Right lung (tissue), 5 donors: ENCODE results near the gene FILIP1. TPM values are rescaled to one million over a fixed set of nuclear protein-coding genes. Genes with fewer than 3 reads are reported as not detected.
A peak's percentile ranks its signal among the peaks of the same experiment; 100 is the strongest.
"Not testable (repeated sequence)": the region's sequence is repeated elsewhere in the genome, so short reads cannot be mapped to it uniquely, and the experiment has no call there.

Experiments
- DNase-seq, 2 donors: peaks; one replicate each; pipeline ENCODE4 v3.0.0-alpha.2; 2013
- polyA plus RNA-seq, 5 donors: library from polyadenylated mRNA; unstranded; fragments of 120-200 nt; gene quantifications; one replicate each; pipeline versions ENCODE4 v1.2.1 to v1.2.3, GENCODE V29; 2013; ENCODE audit warnings: inconsistent platforms in 1 of 5, low replicate concordance in 1 of 5; ENCODE audit not compliant: insufficient read length in 5 of 5, insufficient read depth in 1 of 5

The FILIP1 gene
- polyA plus RNA-seq, 5 donors, result 20.2 to 45.3 (median 37.6) TPM

DNA sequence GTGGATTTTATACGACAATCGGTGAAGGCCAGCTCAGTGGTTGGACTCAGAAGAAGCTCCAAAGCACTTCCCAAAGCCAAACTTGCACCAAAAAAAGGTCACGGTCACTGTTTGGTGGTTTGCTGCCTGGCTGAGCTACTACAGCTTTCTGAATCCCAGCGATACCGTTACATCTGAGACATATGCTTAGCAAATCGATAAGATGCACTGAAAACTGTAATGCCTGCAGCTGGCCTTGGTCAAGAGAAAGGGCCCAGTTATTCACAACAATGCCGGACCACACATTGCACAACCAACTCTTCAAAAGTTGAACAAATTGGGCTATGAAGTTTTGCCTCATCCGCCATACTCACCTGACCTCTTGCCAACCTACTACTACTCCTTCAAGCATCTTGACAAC lies 70.2 kb downstream of the FILIP1 start:
- no peak for DNase-seq

- peak; percentile 30 to 40 for DNase-seq
Observed at GRCh38 chr6:75422024-75422639, 71.5 kb downstream of the FILIP1 start.

- DNase-seq, result no peak
Observed at GRCh38 chr6:75421316-75422023, 72.1 kb downstream of the FILIP1 start.

DNA sequence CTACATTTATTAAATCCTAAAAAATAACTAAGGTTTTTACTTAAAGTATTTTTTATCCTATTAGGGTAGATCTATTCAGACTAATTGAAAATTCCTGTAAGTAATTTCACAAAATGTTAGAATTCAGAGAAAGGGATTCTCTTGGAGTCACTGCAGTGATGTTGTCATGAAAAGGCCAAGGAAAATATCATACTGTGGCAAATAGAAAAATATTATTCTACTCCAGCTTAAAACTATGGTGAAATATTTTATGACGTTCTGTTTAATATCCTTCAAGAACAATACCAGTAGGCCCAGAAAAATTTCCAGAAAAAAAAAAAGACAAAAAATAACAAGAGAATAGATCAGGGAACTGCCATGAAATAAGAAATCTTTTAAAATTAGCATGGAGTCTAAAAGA lies 73.6 kb downstream of the FILIP1 start:
- no peak for DNase-seq

- DNase-seq, result no peak
Observed at GRCh38 chr6:75419416-75419815, 74.2 kb downstream of the FILIP1 start.

DNA sequence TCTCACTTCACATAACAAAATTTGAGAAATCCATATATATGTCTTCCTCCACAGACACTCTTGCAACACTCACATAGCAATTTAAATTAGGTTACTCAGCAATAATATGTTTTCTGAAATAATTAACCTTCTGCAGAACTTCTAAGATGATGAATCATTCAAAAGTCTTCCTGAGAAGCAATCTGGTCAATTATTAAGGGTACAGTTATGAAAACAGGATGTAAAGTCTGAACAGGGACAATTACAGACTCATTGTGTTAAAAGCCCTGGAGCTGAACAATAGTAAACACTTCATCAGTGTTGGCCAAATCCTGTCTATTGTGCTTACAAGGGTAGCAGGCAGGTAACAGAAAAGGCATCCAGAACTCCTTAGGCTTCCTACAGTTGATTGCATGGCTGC lies 75.4 kb downstream of the FILIP1 start:
- no peak for DNase-seq

GRCh38 chr6:75416443-75416842 lies 77.2 kb downstream of the FILIP1 start:
- no peak for DNase-seq

DNA sequence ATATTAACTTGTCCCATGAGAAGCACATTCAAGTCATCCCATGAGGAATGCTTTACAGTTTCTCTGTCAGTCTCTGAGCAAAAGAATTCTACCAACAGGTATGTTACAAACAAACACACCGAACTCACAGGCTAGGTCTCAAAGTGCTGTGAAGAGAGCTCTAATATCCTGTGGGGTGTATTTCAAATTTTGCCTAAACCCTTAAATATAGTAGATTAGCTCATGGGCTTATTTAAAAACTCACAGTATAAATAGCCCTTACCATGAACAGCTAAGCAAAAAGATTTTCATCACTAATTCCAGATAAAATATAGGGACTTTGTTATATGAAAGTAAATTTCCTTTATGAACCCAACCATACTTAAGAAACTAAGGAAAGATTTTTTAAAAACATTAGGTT lies 77.8 kb downstream of the FILIP1 start:
- no peak for DNase-seq

- DNase-seq, result no peak
Observed at GRCh38 chr6:75414445-75415021, 79.1 kb downstream of the FILIP1 start.

GRCh38 chr6:75412969-75413662 lies 80.5 kb downstream of the FILIP1 start:
- no peak for DNase-seq

DNA sequence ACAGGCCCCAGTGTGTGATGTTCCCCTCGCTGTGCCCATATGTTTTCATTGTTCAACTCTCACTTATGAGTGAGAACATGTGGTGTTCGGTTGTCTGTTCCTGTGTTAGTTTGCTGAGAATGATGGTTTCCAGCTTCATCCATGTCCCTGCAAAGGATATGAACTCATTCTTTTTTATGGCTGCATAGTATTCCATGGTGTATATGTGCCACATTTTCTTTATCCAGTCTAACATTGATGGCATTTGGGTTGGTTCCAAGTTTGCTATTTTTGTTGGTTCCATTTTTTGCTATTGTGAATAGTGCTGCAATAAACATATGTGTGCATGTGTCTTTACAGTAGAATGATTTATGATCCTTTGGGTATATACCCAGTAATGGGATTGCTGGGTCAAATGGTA lies 83.0 kb downstream of the FILIP1 start:
- DNase-seq, result not testable (repeated sequence)

DNA sequence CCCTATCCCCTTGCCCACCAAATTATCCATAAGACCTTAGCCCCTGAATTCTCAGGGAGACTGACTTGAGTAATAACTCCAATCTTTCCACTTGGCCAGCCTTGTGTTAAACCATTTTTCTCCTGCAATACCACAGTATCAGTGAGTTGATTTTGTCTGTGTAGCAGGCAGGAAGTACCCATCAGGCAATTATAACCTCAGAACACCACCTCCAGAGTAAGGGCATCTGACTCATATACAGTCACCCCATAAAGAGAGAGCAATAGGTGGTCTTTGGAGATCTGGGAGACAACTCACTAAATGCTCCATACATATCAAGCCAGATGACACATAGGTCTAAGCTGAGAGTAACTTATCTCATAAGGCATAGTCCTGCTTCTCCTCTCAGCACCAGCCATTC lies 83.7 kb downstream of the FILIP1 start:
- no peak for DNase-seq

- no peak for DNase-seq
Observed at GRCh38 chr6:75409286-75409685, 84.3 kb downstream of the FILIP1 start.

- no peak for DNase-seq
Observed at GRCh38 chr6:75403563-75404080, 90.0 kb downstream of the FILIP1 start.

GRCh38 chr6:75402296-75402695 lies 91.3 kb downstream of the FILIP1 start:
- no peak for DNase-seq

- peak; percentile 78 for DNase-seq
Observed at GRCh38 chr6:75397656-75398465, 95.7 kb downstream of the FILIP1 start.

- DNase-seq, result no peak
Observed at GRCh38 chr6:75397171-75397570, 96.4 kb downstream of the FILIP1 start.

GRCh38 chr6:75396005-75396800 lies 97.4 kb downstream of the FILIP1 start:
- no peak for DNase-seq

- DNase-seq, result no peak
Observed at GRCh38 chr6:75393806-75394205, 99.8 kb downstream of the FILIP1 start.

DNA sequence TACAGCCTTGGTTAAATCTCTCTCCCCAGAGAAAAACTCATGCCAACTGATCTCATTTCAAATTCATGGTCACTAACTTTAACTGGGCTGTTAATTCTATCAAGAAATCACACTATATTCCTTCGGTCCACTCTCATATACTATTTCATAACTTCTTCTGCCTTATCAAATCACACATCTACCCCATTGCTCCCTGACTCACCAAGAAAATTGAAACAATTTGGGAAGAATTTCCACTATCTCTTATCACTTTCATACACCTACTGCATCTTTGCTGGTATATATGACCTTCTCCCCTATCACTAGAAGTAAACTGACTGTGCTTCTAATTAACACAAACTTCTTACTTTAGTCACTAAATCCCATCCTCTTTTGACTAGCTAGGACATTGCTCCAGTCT lies 102.3 kb downstream of the FILIP1 start:
- no peak for DNase-seq
